HG02610 (cell line): Measurements from ENCODE around the gene ADAMTS2.

Source experiments
- ATAC-seq: cut with Tn5 transposase; IDR thresholded peaks from one replicate; pipeline ENCODE4 v1.9.1; 2021; ENCODE audit warnings: mild to moderate bottlenecking, moderate library complexity; ENCODE audit not compliant: unreplicated experiment

ADAMTS2 gene

GRCh38 chr5:179345433-179346321 is at the start of gene ADAMTS2:
ADAMTS2 (minus strand) TSS chr5:179345461; CDS start chr5:179345328, 133 bp downstream.
- no peak for ATAC-seq

- no peak for ATAC-seq
These were observed 47.8 kb upstream of the ADAMTS2 start for GRCh38 chr5:179393078-179393477.

- no peak for ATAC-seq
These were observed 42.2 kb upstream of the ADAMTS2 start for GRCh38 chr5:179387151-179388110.

- no peak for ATAC-seq
These were observed 40.7 kb upstream of the ADAMTS2 start for GRCh38 chr5:179385914-179386313.

- no peak for ATAC-seq
These were observed 37.2 kb upstream of the ADAMTS2 start for GRCh38 chr5:179382486-179382885.

GRCh38 chr5:179381691-179382090 is 36.4 kb upstream of the ADAMTS2 start:
- ATAC-seq: no peak

- ATAC-seq: no peak
These were observed 35.2 kb upstream of the ADAMTS2 start for GRCh38 chr5:179380211-179381035.

GRCh38 chr5:179379321-179379890 is 34.1 kb upstream of the ADAMTS2 start:
- no peak for ATAC-seq

- ATAC-seq: no peak
These were observed 33.4 kb upstream of the ADAMTS2 start for GRCh38 chr5:179378441-179379271.

GRCh38 chr5:179378116-179378440 is 32.8 kb upstream of the ADAMTS2 start:
- no peak for ATAC-seq

GRCh38 chr5:179377421-179378115 is 32.3 kb upstream of the ADAMTS2 start:
- no peak for ATAC-seq

- ATAC-seq: no peak
These were observed 31.6 kb upstream of the ADAMTS2 start for GRCh38 chr5:179376701-179377420.

GRCh38 chr5:179375831-179376365 is 30.6 kb upstream of the ADAMTS2 start:
- no peak for ATAC-seq

- no peak for ATAC-seq
These were observed 30.0 kb upstream of the ADAMTS2 start for GRCh38 chr5:179375236-179375685.

- no peak for ATAC-seq
These were observed 29.4 kb upstream of the ADAMTS2 start for GRCh38 chr5:179374506-179375235.

GRCh38 chr5:179373961-179374505 is 28.8 kb upstream of the ADAMTS2 start:
- ATAC-seq: no peak
